Measurements from ENCODE around the gene TERT.

- TF ChIP-seq POLR2A (IDR thresholded peaks at IDR 0.05; ENCODE audit: low read depth, low read length) (no peak), TAF1 (IDR thresholded peaks at IDR 0.05; ENCODE audit: borderline replicate concordance, low read depth, low read length) (no peak), POLR2AphosphoS5 (IDR thresholded peaks at IDR 0.05; ENCODE audit: low read depth, low read length) (no peak)
Observed at GRCh38 chr5:1254196-1254595, 40.7 kb downstream of the TERT start.
